ENCODE data around the gene PHYHD1.

The PHYHD1 gene

DNA sequence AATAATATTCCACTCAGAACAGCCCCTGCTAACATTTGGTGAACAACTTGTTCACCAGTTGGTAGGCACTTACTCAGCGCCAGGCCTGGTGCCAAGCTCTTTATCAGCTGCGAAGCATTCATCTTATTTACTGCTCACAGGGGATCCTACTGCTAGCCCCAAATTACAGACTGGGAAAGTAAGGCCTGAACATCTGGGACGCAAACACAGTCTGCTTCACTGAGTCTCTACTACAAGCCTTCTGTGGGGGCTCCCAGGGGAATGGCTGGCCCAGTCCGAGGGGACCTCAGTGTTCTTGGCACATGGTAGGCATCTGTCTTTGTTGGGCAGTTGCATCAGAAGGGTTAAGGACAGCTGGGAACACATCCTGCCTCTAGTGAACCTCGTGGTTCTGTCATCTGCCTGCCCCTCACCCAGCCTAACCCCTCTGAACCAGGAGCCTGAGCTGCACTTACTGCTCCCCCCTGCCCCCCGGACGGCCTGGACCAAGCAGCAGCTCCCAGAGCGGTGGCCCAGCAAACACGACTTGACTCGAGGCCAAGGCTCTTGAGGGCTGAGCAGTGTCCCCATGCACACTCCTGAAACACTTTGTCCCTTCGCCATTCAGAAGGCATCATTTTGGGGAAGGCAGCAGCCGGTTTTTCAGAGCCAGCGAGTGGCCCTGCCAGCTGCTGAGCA lies at the start of gene PHYHD1:
Gene PHYHD1, plus strand, starts transcription at position 602 of the 678 bp plus-strand sequence. CDS start 1,342 bp downstream, outside the sequence.
- DNase-seq, result no peak

DNA sequence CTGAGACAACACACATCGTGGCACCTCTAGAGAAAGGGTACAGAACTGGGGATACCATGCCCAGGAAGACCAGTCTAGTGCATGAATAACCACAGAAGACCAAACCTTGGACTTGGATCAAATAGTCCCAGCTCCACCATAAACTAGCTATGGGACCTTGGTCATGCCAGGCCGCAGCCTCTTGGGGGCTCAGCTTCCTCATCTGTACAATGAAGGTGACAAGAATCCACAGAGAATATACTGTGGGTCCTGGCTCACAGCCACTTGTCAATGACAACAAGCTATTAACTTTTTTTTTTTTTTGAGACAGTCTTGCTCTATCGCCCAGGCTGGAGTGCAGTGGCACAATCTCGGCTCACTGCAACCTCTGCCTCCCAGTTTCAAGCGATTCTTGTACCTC lies 42.9 kb upstream of the PHYHD1 start:
- DNase-seq, result no peak

DNA sequence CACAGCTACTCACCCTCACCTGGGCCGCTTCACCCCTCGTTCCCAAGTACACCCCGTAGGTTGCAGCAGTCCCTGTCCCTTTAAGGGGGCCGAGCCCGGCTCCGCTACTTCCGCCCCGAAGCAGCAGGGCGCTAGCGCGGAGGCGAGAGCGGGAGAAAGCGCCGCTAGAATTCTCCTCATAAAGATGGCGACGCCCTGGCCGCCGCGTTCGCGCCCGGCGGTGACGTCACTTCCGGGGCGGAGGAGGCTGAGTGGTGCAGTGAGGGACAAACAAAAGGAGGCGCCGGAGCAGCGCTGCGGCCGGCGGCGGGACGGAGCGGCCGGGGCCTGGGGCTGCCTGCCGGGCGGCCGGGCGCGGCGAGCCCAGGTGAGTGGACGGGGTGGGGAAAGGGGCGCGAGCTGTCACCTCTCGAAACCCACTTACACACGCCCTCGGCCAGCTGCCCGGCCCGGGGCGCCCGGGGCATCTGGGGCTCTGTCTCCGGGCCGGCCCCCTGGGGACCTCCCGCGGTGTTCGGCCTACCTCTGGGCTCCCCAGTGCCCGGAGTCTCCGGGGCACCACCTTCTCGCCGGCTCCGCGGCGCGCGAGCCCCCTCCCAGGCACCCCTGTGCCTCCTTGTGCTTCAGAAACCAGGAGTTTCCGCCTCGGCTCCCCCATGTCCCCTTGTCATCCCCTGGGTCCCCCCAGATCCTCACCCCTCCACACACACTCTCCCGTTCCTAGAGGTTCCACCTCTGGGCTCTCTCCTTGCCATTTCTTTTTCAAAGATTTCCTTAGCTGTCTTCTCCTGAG lies 38.7 kb upstream of the PHYHD1 start, which contains the start of the genes KYAT1 and LRRC8A:
Gene KYAT1, minus strand, starts transcription at position 67 of the 793 bp plus-strand sequence. CDS start 36,545 bp downstream, outside the sequence.
Gene LRRC8A, plus strand, starts transcription at position 250 of the 793 bp plus-strand sequence. CDS start 25,032 bp downstream, outside the sequence.
- peak; percentile 99 for DNase-seq

DNA sequence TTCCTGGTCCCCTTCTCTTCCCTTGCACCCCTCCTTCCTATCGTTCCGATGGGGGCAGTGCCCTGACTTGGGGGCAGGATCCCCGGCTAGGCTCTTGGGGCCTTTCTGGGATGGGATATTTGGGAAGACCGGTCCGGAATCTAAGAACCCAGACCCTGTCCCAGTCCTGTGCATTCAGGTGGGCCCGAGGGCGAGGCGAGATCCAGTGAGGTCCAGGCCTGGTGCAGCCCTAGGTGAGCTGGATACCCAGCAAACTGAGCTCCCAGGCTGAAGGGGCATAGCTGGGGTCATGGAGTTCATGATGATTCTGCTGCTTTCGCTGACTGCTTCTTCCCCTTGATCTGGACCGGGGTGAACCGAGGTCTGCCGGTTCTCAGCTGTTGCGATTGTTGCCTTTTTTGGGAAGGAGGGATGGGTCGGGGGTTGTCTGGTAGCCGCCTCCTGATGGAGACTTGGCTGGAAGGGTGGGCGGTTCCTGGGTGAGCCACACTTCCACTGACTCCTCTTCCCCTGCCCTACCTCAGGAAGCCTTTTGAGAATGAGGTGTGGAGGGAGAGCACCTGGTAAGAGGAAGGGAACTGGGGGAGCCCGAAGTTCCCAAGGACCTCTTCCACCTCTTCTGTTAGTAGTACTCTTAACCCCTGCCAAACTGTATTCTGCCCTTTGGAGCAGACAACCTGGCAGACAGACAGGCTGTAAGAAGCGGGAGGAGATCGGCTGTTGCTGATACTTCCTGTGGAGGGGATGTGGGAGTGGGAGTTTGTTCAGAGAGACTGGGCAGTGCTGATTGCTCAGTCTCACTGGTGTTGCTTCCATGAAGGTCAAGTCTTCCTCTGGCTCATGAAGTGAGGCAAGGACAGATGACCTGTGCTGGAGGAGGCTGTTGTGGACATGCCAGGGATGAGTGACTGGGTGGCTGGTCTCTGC lies 37.8 kb upstream of the PHYHD1 start:
- DNase-seq, result no peak

DNA sequence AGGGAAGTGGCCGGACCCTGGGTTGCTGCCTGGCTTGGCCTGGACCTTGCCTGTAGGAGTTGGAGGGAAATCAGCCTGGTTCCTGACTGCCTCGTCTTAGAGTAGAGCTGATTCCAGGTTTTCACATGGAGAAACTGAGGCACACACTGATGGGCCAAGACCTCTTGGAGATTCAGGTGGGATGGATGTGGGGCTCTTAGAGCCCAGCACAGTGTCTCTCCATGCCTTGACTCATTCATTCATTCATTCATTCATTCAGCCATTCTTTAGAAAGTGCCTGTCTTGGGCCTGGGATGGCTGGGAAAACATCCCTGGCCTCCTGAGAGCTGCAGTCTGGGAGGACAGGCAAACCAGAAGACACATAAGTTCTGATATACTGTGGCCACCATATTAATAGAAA lies 36.6 kb upstream of the PHYHD1 start:
- no peak for DNase-seq

DNA sequence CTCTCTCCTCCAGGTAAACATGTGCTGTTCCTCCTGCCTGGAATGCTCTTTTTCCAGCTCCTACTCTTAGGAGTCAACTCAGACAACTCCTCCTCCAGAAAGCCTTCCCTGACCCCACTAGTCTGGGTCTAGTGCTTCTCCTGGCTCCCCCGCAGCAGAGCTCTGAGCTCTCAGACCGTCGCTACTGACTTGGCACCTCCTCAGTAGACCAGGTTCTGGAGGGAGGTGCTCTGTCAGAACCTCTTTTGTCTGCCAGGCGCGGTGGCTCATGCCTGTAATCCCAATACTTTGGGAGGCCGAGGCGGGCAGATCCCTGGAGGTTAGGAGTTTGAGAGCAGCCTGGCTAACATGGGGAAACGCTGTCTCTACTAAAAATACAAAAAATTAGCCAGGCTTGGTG lies 35.4 kb upstream of the PHYHD1 start:
- DNase-seq, result no peak

DNA sequence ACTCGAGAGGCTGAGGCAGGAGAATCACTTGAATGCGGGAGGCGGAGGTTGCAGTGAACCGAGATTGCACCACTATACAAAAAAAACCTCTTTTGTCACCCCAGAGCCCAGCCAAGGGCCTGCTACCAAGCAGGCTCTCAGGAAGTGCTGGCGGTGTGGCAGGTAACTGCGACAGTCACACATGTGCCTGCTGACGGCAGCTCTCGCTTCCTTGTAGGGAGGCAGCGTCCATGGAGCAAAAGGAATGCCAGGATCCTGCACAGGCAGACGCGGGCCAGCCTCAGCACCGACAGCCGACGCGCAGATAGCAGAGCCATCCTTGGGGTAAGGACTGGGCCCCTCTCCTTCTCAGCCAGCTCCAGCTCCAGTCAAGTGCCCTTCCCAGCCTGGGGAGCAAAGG lies 35.0 kb upstream of the PHYHD1 start:
- no peak for DNase-seq

DNA sequence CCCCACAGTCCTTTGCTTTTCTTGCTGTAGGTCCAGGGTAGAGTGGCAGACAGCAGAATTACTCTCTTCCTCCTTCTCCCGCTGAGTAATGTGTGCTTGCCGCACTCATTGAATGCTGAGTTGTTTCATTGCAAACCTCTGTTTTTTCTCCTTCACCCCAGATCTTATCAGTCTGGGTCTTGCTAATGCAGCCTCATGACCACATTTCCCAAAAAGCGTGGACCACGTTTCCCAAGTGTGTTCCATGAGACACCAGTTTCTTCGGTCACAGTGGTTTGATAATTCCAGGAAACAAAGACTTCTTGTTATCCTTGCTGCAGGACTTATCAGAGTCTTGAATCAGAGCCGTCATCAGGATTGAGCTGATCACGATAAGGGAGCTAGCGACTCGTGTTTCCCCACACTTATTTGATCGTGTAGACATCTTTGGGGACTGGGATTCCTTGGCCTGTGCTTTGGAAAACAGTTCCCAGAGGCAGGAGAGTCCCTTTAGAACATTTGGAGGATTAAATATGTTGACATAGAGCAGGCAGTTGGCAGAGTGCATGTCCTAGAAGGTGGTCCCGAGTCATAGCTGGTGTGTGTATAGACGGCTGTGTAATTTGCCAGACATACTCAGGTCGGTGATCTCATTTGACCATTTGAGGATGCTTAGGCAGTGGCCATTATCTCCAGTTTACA lies 34.4 kb upstream of the PHYHD1 start:
- DNase-seq, result no peak

DNA sequence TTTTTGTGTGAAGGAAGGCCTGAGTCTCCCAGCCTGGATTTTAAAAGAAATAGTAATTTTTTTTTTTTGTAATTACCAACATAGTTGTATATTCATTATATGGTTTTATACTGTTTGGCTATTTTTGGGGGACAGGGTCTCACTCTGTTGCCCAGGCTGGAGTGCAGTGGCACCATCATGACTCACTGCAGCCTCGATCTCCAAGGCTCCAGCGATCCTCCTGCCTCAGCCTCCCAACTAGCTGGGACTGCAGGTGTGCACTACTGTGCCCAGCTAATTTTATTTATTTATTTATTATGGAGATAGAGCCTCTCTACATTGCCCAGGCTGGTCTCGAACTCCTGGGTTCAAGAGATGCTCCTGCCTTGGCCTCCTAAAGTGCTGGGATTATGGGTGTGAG lies 33.7 kb upstream of the PHYHD1 start:
- DNase-seq, result no peak

DNA sequence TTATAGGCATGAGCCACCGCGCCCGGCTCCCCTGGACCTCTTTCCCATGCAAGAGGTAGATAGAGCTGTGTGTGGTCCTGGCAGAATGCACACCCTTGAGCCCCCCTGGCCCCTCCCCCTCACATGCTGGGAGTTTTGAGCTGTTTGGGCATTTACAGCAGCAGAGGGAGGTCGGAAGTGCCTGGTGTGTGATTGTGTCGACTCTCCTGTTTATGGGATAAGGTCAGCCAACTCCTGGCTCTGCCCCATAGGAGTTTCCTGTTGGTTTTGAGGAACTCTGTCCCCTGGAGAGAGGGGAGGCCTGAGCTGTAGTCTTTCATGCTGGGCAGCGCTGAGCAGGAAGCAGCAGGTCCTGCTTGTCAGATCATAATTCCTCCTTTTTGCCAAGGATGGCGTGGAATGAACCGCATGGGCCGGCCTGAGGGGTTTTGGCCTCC lies 32.9 kb upstream of the PHYHD1 start:
- no peak for DNase-seq

DNA sequence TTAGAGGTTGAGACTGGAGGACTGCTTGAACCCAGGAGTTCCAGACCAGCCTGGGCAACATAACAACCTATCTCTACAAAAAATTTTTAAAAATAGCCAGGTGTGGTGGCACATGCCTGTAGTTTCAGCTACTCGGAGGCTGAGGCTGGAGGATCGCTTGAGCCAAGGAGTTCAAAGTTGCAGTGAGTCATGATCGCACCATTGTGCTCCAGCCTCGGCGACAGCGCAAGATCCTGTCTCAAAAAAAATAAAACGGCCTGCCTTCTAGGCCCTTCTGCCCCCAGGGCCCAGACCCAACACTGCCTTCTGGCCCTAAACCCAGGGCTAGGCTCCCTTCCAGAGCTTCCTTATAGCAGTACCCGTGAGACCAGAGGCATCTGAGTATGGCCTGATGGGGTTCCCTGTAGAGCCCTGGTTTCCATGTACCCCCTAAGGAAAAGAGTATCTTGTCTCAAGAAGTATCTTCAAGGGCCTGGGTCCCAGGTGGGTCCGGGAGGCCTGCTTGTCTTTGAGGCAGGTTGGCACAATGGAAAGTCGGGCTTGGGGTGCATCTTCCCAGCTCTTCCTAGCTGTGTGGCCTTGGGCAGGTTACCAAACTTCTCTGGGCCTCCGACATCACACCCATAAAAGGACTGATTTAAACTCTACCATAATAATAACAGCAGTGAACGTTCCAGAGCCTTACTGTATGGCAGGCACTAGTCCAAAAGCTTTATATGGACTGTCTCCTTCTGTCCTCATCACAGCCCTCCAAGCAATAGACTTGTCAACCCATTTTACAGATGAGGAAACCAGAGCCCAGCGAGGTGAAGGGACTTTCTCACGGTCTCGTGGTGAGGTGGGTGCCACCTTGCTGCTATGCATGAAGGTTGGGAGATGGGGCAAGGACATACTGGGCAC lies 29.2 kb upstream of the PHYHD1 start:
- no peak for DNase-seq

DNA sequence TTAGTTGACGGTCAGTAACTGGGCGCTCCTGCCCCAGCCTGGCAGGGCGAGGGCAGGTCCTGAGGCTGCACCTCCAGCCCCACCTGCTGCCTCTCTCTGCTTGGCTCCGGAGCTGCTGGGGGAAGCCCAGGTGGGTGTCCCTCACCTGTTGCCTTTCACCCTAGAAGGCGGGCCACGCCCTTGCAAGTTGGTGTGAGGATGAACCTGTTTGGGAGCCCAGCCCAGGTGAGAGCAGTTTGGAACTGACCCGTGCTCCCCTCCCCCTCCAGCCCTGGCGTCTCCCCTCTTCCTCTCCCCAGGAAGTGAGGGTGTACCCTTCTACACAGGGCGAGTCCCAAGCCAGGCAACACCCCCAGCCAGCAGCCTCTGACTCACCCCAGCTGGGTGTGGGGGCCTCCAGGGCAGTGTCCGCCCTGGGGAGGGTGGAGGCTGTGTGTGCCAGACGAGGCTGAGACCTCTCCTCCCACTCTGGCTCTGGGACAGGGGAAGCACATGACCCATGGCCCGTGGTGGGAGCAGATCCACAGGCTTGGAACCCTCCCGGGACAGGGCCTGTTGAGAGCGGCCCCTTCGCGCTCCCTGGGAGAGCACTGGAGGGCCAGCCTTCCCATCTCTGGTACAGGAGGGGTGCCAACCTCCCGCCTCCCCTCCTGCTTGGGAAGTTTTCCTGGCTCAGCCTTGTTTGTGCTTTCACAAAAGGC lies 28.4 kb upstream of the PHYHD1 start:
- DNase-seq, result peak; percentile 45

DNA sequence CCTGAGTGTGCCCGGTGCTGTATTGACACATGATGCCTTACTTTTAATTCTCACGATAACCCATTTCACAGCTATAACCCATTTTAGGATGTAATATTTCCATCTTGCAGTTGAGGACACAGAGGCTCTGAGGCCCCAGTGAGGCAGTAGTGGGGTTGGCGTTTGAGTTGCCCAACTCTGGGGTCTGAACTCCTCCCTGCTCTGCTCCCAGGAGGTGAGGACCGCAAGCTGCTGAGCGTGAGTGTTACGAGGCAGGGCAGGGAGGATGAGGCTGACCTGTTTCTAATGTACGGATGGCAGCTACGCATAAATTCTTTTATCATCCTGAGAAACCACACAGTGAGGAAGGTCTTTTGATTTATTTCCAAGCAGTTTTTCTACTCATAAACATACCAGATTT lies 27.4 kb upstream of the PHYHD1 start:
- DNase-seq, result no peak

DNA sequence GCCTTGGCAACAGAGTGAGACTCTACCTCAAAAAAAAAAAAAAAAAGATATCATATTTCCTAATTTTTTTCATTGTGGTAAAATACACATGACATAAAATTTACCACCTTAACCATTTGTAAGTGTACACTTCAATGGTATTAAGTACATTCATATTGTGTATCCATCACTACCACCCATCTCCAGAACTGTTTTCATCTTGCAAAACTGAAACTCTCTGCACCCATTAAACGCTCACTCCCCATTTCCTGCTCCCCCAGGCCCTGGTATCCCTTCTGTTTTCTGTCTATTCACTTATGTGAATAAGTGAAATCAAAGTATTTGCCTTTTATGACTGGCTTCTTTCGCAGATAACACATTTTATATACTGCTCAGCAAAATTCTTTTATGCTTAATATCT lies 26.0 kb upstream of the PHYHD1 start:
- DNase-seq, result no peak

DNA sequence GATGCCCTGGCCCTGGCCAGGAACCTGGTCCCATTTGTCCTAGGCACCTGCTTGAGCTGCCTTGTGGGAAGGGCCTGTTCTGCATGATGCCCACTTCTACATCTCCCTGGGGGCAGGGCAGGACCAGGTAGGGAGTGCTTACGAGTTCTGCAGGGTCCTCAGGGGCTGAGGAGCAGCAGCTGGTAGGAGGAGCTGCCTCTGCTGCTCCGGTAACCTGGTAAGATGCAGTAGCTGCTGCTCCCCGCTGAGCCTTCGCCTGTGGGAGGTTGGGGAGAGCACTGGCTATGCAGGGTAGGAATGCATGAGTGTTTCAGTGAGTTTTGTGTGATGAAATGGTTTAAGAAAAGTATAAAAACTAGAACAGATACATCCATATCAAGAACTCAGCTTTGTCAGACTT lies 25.2 kb upstream of the PHYHD1 start:
- no peak for DNase-seq

DNA sequence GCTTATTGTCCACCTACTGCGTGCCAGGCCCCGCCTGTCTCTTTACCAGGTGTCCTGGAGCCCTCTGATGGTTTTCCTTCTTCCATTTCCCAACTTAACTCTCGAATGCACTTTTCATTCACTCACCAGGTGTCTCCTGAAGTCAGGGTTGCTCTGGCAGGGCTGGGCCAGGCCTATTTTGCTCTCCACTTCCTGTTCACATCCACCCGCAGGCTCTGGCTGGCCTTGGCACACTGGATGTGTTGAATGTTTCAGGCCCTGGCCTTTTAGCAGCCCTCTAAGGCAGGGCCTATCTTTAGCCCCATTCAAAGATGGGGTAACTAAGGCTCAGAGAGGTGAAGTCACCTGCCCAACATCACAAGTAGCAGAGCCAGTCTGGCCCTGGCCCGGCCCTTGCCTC lies 22.4 kb upstream of the PHYHD1 start:
- DNase-seq, result no peak

DNA sequence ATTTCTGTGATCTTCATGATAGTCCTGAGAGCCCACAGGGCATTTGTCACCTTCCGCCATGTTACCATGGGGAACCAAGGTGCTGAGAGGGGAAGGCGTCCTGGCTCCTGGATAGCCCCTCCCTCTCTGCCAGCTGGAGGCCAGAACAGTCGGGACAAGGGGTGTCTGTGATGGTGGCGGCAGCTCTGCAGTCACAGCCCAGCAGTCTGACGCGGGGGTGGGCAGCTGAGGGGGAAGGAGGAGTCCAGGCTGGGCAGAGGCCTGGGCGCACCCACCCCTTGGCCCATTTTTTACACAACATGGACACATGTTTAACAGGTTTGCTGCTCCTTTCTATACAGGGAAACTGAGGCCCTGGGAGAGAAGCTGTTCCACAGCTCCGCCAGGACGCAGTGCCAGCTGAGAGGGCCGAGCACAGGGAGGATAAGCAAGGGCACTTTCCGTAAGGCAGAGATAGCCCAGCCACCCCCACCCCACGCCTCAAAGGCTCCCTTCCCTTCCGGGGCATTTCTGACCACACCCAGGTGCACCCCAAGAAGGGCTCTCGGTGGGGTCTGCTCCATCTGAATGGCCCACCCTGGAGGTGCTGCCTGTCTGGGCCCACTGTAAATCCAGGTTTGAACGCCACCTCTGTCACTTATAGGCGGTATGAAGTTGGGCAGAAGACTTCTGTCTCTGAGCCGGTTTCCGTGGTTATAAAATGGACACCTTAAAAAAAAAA lies 21.8 kb upstream of the PHYHD1 start:
- DNase-seq, result no peak

DNA sequence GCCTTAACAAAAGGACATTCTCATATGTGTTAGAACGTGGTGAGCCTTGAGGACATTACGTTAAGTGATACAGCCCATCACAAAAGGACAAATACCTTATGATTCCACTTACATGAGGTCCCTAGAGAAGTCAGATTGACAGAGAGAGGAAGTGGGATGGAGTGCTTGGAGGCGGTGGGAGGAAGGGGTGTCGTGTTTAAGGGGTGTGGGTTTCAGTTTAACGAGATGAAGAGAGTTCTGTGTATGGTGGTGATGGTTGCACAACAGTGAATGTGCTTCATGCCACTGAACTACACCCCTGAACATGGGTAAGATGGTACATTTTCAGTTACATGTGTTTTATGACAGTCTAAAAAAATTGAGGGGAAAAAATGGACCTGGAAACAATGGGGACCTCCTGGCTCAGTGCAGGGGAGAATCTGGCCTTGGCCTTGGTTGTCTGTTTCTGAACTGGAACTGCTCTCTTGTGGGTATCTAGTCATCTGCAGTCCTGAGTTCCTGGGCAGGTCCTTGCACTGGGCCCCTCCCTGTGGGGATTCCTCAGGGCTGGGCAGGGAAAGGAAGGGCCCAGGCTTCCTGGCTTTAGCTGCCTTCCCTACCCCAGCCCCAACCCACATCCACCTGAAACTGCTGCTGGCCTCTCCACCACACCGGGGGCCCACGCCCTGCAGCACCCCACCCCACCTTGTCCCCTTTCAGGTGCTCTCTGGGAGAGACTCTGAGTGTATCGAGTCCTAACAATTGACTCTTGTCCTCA lies 21.0 kb upstream of the PHYHD1 start:
- DNase-seq, result no peak

DNA sequence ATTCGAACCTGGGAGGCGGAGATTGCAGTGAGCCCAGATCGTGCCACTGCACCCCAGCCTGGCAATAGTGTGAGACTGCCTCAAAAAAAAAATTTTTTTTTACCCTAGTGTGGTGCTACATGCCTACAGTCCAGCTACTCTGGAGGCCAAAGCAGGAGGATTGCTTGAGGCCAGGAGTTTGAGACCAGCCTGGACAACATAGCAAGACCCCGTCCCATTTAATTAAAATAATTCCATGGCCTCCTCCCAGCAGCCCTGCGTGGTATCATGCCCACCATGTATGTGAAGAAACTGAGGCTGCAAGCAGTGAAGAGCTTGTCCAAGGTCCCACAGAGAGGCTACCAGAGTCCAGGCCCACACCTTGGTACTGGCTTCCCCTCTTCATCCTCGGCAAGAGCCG lies 19.4 kb upstream of the PHYHD1 start:
- no peak for DNase-seq

Data from activated CD8-positive, alpha-beta memory T cell treated with anti-CD3 and anti-CD28 coated beads, Interleukin-2, amount 50 U/mL, for 4 hours (primary cell).